HCT116 (cell line): ENCODE results near the gene WNT8B.

Experiments used
- CTCF ChIP-seq, 3 experiments: fragments of 200-600 bp in 1 of 3; sonication (generic) in 1 of 3; IDR thresholded peaks in 2 of 3; conservative IDR thresholded peaks in 1 of 3; 2 replicates each; pipeline ENCODE4 v1.5.1; 2012 to 2017; ENCODE audit warnings: low read depth in 2 of 3, low read length in 2 of 3, antibody characterized with exemption in 1 of 3, borderline replicate concordance in 1 of 3, control low read depth in 1 of 3, mild to moderate bottlenecking in 1 of 3, mixed read lengths in 1 of 3, mixed run types in 1 of 3, moderate library complexity in 1 of 3; ENCODE audit not compliant: insufficient read depth in 1 of 3
- EZH2phosphoT487 ChIP-seq: fragments of 200-600 bp; IDR thresholded peaks from 2 replicates; pipeline ENCODE4 v1.6.1; 2018; ENCODE audit warnings: antibody characterized with exemption, borderline replicate concordance
- RAD21 ChIP-seq: IDR thresholded peaks from 2 replicates; pipeline ENCODE4 v1.6.1; 2012; ENCODE audit warnings: low read depth, mild to moderate bottlenecking
- REST ChIP-seq: IDR thresholded peaks from 2 replicates; pipeline ENCODE4 v1.6.1; 2012; ENCODE audit warnings: low read depth
- SIN3A ChIP-seq: IDR thresholded peaks from 2 replicates; pipeline ENCODE4 v1.6.1; 2012; ENCODE audit warnings: low read depth
- ZFX ChIP-seq: fragments of 450-650 bp; IDR thresholded peaks from 2 replicates; pipeline ENCODE4 v1.6.1; 2017

GRCh38 chr10:100483876-100484666 is 21.3 kb downstream of the WNT8B start:
- TF ChIP-seq RAD21 (no peak), CTCF (IDR thresholded peaks at IDR 0.05 in 2 of 3, conservative IDR thresholded peaks at IDR 0.05 in 1 of 3; ENCODE audit: borderline replicate concordance in 1 of 3, insufficient read depth in 1 of 3, low read depth in 2 of 3, low read length in 2 of 3) (no peak), ZFX (no peak), SIN3A (no peak), REST (no peak), EZH2phosphoT487 (no peak)
